GM11168 (cell line): ENCODE results near the gene POLR2C.

Experiments
- in situ Hi-C: fragments of 300-500 bp; cut with MboI; formaldehyde crosslinking; loops from one replicate; pipeline ENCODE4 v1.12.0; 2022; ENCODE audit warnings: low sequenced_read_pairs; ENCODE audit not compliant: unreplicated experiment

POLR2C gene

DNA sequence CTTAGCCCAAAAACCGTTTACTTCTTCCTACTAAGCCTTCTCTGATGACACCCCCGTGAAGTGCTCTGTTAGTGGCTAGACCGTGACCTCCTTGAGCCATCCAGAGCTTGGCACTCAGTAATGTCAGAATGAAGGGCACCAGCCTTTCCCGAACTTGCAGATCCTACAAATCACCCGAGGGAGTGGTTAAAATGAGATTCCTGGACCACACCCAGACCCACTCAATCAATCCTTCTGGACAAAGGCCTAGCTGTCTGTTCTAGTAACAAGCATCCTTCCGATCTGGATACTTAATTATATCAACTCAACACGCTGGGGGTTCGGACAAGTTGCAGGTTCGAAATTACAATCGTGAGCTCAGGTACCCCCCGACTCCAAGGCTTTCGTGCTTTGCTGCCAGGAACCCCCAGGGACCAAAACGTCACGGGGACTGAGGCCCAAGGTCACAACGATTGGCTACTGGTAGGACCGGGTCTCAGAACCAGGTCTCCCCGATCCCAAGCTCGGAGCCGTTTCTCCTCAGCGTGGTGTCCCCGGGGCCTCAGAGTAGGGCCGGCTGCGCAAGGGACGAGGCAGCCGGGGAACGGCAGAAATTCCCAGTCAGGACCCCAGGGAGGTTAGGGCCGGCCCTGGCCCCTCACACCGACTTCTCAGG lies 15.8 kb upstream of the POLR2C start:
- in situ Hi-C loops: no loop called here

DNA sequence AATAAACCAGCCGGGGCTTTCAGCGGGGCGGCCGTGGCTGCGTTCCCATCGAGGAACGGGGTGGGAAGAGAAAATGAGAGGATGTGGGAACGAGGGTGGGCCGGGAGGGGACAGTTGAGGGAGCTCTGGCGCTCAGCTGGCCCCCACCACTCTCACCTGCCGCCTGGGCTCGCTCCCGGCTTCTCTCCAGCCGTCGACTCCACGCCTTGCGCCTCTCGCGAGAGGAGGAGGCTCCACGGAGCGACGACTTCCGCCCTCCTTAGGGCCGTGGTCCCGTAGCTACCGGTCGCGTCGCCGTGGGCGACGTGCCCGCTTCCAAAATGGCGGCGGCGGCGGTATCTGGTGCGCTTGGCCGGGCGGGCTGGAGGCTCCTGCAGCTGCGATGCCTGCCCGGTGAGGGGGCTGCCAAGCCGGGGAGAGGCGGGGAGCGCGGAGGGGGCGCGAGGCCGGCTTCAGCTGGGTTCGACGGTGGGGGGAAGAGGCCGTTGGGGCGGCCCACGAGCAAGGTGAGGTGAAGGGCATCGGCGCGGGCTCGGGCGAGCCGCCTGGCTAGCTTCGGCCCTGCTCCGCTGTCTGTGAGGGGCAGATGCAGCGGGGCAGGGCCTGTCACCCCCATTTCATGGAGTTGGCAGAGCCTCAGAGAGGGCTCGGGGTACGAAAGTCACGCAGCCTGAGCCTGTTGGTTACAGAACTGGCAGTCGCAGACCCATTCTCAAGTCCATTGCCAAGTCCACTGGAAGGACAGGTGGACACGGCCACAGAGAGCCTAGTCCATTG lies 15.1 kb upstream of the POLR2C start, which contains the start of the genes CIAPIN1 and COQ9:
Gene CIAPIN1 (minus strand): TSS at position 200 of the 777 bp plus-strand sequence. CDS start 6,457 bp downstream, outside the sequence.
Gene COQ9 (plus strand): TSS at position 294 of the 777 bp plus-strand sequence. CDS start 27 bp downstream, at position 321.
- in situ Hi-C loops: no loop called here

DNA sequence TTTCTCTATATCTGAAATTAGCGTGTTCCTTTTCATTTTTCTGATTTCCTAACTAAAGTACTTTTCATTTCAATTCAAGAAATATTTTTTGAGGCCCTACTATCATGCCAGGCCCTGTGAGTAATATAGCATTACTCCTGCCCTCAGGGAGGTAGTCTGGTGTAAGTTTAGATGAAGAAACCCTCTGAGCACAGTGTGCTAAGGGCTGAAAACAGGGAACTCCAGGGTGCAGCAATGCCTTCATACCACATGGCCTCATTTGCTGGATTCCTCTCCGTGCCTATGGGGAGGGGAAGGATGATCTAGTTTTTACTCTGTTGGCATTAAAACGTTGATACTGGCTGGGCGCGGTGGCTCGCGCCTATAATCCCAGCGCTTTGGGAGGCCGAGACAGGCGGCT lies 10.5 kb upstream of the POLR2C start:
- in situ Hi-C loops: no loop called here

DNA sequence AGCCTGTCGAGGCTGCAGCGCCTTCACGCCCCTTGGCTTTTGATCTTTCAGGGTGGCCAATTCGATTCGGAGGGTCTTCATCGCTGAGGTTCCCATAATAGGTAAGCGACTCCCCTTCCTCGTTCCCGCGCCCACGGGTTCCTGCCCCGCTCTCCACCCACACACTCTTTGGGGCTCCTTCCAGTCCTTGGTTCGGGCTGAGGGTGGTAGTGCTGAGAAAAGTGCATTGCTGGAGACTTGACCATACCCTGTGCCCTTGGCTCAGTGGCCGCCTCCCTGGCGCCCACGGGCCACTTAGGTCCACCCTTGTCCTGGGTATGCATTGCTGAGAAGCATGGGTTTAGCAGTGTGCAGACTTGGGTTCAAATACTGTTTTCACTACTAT lies 491 bp downstream of the POLR2C start:
- in situ Hi-C loops: loop anchor here (10.0 kb wide), 1 partner anchor 52 kb away; no protein-coding TSS in a partner anchor

DNA sequence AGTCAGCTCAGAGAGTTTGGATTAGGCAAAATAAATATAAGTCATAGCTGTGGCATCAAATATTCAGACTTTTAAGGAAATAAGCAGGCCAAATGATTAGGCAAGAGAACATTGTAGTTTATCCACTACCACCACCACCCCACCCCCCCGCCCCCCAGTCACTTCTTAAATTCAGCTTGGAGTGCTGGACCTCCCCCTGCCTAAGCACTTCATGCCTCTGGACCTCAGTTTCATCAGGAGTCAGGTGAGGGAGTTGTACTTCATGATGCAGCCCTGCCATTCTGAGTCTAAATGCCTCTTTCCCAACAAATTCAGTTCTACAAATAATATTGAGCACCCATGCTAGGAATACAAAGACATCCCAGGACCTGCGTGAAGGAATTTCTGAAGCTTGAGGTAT lies 2.0 kb downstream of the POLR2C start:
- in situ Hi-C loops: loop anchor here (10.0 kb wide), 1 partner anchor 50 kb away; no protein-coding TSS in a partner anchor

DNA sequence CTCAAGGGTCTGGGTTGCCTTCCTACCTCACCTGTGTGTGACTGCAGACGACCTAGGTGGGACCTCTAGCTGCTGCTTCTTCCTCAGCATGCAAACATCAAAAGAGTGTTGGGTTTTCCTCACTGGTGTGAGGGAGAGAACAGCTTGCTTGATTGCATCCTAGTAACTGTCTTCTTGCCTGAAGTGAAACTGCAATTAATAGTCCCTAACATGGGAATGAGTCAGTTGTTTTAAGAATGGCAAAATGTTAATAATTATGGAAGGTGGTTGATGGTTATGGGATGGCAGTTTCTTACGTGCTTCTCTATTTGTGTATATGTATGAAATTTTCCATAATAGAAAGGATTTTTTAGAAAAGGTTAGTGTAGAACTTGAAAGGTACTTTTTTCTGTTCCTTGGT lies 5.9 kb downstream of the POLR2C start:
- in situ Hi-C loops: loop anchor here (10.0 kb wide), 1 partner anchor 46 kb away; no protein-coding TSS in a partner anchor

DNA sequence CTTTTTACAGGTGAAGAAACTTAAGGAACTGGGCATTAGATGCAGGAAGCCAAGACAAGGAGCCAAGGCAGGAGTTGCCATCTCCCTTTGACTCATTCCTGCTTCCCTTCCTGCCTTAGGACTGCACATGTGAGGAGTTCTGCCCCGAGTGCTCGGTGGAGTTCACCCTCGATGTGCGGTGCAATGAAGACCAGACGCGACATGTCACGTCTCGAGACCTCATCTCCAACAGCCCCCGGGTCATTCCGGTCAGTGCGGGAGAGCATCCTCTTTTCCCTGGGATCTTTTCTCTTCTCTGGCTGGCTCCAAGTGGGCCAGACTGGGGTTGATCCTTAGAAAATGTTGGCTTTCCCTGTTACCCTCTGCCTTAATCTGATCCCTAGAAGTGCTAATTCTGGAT lies 6.6 kb downstream of the POLR2C start:
- in situ Hi-C loops: loop anchor here (10.0 kb wide), 1 partner anchor 46 kb away; no protein-coding TSS in a partner anchor

DNA sequence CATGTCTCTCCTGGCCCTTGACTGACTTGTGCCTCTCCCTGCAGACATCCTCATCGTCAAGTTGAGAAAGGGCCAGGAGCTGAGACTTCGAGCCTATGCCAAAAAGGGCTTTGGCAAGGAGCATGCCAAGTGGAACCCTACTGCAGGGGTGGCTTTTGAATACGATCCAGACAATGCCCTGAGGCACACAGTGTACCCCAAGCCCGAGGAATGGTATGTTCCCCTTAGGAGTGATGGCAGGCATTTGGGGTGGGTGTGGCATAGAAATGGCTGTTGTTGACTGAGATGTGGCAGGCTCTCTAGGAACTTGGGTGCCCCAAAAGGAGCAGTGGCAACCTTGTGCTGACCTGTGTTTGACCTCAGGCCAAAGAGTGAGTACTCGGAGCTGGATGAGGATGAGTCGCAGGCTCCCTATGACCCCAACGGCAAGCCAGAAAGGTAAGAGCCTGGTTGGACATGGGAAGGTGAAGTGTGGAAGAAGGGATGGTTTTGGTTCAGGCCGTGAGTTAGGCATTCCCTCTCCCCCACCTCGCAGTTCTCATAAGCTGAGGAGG lies 7.5 kb downstream of the POLR2C start:
- in situ Hi-C loops: loop anchor here (10.0 kb wide), 1 partner anchor 45 kb away; no protein-coding TSS in a partner anchor

DNA sequence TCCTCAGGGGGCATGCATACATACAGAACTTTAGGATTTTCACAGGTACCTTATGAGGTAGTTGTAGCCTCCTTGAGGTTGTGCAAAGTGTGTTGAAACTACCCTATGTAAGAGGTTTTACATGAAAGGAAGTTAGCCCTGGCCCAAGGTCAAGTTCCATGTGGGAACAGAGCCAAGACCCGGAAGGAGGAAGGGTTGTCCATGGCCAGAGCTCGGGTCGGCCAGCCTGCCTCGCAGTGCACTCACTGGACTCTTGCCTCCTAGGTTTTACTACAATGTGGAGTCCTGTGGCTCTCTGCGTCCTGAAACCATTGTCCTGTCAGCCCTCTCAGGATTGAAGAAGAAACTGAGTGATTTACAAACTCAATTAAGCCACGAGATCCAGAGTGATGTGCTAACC lies 8.2 kb downstream of the POLR2C start:
- in situ Hi-C loops: no loop called here

DNA sequence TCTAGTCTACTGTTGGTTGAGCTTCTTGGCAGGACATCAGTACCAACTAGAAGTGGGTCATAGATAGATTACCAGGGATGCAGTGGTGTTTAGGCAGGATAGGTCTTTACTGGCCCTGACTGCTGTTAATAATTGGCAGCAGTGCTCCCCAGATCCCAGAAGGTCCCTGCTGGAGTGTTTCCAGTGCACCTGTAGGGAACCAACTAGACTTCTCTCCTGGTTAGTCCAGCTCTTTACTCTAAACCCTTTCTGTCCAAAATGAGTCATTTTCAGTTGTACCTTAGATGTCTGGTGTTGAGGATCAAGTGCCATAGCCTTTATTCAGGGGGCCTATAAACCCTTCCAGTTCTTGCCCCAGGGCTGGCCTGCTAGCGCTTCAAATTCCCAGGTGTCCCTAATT lies 8.7 kb downstream of the POLR2C start:
- in situ Hi-C loops: no loop called here

DNA sequence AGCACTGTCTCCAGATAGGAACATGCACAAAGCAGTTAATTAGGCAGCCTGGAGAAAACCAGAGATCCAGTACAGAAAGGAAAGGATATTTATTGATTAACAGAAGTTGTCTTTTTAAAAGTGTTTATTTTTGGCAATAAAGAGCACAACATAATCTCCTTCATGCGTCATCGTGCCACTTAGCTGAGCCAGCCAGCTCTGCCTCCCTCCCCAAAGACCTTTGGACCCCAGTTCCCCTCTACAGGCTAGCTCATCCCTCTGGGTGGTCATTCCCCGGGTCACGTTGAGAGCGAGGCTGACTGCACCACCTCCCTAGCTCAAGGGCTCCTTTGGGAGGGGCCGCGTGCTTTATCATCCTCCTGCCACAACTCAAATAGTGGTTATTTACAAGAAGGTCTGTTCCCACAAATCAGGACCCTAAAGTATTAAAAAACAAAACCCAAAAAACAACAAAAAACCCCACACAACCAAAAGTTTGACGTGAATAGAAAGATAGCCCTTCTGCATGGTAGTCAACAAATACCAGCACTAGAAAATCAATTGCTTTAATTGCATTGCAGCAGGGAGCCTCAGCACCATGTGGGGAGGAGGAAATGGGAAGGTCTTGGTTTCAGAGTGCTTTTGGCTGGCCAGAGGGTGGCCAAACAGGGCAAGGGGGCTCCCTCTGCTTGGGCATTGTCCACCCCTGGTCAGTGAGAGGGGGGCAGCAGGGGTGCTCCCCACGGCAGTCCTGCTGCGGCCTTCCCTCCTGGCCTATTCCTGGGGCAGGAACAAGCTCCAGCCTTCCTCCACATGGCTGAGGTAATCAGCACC lies 9.6 kb downstream of the POLR2C start:
- in situ Hi-C loops: no loop called here

DNA sequence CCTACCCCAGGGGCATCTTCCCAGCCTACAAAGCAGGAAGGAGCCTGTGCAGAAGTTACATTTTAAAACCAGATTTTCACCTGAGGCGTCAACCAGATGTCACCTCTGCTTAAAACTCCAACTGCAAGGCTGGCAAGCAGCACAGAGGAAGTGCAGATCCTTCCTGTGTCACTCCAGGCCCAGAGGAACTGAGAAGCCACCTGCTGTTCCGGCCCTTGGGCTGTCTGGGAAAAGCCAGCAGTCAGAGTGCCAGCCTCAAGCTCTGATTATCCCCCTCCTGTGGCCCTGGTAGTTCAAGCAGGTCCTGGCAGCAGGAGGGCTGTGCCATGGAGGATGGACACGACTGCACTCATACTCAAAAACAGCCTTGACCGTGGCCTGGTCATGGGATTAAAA lies 10.2 kb downstream of the POLR2C start:
- in situ Hi-C loops: no loop called here

DNA sequence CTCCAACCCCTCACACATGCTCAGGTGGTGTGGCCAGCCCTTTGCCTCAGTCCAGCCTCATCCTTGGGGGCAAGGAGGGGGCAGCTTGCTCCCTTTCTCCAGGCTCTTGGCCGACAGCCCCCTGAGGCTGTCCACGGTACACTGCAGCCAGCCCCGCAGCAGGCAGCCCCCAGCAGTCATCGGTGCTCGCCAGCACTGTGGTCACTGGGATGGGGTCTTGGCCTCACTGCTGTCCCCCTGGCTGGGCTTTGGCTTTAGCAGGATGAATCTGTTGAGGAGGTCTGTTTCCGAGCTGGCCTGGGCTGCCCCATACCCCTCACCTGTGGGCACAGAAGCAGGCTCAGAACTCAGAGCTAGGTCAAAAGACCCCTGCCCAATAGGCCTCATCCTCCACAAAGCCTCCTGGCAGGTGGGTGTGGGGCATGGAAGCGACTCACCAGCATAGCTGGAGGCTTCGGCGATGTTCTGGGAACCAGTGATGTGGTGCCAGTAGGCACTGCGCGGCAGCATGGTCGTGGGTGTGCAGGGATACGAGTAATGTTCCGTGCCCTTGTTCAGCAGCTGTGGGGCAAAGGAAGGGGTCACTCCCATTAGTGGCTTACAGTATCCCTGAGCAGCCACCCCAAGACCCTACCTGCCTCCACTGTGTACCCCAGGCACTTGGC lies 10.8 kb downstream of the POLR2C start:
- in situ Hi-C loops: no loop called here

DNA sequence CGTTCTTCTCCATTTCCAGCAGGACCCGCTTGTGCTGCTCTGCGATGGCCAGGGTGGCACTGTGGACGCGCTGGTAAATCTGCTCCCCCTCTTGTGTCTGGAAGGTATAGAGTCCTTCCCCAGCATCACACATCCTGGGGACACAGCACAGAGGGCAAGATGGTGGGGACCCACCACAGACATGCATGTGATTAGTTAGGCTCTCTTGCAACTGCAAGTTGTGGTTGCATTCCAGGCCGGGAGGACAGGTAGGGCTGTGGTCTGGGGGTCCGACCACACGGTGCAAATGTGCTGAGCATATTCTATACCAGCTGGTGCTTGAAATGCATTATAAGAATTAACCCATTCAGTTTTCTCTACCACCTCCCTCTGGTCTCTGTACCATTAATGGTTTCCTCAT lies 11.4 kb downstream of the POLR2C start:
- in situ Hi-C loops: no loop called here

DNA sequence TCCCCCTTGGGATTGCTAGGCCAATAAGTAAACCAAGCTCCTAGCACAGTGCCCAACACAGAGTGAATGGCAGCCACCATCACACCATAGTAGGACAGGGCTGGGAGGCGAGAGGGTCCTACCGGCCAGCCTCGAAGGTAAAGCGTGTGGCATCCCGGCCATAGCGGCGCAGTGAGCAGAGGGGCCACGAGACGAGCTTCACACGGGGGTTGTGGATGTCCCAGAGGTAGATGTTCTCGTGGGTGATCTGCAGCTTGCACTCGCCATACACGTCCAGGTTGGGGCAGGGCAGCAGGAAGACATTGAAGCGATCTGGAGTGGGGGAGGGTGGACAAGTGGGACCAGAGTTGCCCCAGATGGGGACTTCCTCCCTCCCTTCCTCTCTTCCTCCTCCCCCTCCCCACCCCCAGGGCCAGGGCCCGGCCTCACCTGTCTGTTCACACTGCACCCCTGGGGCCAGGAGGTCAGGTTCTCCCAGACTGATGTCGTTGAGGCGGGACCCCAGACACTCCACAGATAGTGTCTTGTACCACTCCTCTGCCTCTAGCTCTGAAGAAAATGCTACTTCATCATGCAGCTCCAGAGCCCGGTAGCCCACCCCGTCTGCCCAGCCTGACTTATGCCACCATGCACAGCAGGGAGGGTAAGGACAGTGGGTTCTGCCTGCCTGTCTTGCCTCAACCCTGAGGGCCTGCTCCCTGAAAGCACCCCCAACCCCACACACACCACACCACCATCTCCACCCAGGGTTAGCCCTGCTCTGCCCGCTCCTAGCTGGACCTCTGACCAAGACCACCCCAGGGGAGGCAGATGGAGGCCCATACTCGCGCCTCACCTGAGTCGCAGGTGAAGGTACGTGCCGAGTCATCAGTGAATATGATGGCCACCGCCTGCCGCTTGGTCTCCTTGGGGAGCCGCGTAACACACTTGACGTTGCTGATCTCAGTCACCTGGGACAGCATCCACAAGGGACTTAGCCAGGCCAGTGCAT lies 12.5 kb downstream of the POLR2C start:
- in situ Hi-C loops: no loop called here

DNA sequence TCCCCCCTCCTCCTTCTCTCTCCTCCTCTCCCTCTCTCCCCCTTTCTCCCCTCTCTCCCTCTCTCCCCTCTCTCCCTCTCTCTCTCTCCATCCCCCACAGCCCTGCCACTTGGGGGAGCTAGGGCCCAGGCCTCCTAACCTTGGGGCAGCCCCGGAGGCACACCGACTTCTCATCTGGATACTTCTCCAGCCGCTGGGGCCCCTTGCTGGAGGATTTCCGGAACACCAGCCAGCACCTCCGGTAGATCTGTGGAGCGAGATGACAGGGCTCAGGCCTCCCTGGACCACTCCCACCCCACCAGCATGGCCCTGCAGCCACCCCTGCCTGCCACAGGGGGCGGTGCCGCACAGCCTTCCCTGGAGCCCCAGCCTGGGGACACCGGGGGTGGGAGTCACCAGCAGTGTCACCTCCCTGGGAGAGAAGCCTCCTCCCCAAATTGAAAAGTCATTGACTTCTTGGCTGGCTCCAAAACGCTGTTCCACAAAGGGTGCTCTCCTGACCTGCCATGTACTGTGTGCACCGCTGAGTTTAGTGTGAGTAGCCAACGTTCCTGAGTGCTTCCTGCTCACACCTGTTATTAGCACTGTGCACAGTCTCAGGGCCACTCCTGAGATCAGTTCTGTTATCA lies 13.3 kb downstream of the POLR2C start:
- in situ Hi-C loops: no loop called here

DNA sequence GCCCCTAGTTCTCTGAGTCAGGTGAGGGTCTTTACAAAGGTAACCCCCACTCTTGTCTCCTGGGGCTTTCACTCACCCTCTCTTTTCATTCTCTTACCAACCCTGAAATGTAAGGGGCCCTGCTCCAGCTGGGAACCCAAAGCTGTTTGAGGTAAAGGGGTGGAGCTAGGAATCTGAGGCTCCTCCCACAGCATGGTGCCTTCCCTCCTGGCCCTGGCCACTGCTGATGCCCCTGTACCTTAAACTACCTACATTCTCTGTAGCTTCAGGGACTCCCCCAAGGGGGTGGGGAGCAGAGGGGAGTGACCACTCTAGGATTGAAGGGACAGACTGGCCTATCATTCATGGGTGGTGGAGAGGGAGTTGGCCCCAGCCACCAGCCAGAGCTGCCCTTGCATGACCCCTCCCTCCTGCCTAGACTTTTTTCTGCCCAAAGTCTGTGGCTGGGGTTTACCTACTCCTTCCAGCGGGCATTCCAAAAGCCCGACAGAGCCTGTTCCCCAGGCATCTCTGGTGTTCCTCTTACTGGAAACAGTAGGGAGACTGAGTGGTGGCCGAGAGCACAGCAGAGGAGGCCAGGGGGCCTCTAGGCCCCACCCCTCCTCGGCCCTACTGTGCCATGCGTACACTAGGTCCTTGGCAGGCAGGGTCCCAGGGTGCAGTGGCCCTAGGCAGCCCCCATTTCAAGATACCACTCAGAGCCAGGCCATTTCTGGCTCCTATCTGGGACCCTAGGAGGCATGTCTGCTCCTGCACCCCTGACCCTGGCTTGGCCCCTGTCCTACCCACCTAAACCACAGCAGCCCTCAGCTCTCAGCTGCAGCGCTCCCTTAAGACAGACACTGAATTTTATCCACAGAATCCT lies 14.3 kb downstream of the POLR2C start:
- in situ Hi-C loops: no loop called here
